Progenitor cell of endocrine pancreas (in vitro differentiated cells): ENCODE results near the gene NME7. TPM values are rescaled to one million over a fixed set of nuclear protein-coding genes. Genes with fewer than 3 reads are reported as not detected.

ENCODE experiments used
- DNase-seq: peaks from one replicate; pipeline ENCODE4 v3.0.0; 2021; ENCODE audit warnings: low spot score; ENCODE audit not compliant: unreplicated experiment
- H3K27ac Mint-ChIP-seq: 2 replicates; pipeline ENCODE4 v1.8.0; 2021; ENCODE audit warnings: mild to moderate bottlenecking, moderate library complexity, mixed read lengths
- H3K27me3 Mint-ChIP-seq: 2 replicates; pipeline ENCODE4 v1.8.0; 2021; ENCODE audit warnings: mixed read lengths
- H3K36me3 Mint-ChIP-seq: 2 replicates; pipeline ENCODE4 v1.8.0; 2022; ENCODE audit warnings: mixed read lengths; ENCODE audit not compliant: insufficient read depth
- H3K4me1 Mint-ChIP-seq: 2 replicates; pipeline ENCODE4 v1.8.0; 2021; ENCODE audit warnings: low read depth, mixed read lengths
- H3K4me3 Mint-ChIP-seq: 2 replicates; pipeline ENCODE4 v1.8.0; 2021; ENCODE audit warnings: low read depth, mild to moderate bottlenecking, moderate library complexity, mixed read lengths
- H3K9me3 Mint-ChIP-seq: 2 replicates; pipeline ENCODE4 v1.8.0; 2021; ENCODE audit warnings: low read depth, mixed read lengths
- total RNA-seq: library from RNA; stranded (reverse); gene quantifications from 2 replicates; pipeline ENCODE4 v1.2.1, GENCODE V29; 2021
- TF ChIP-seq, protein P1 (sequence below): fragments of 200-600 bp; sonication (generic); IDR thresholded peaks from one replicate; pipeline ENCODE4 v1.5.0; 2021; ENCODE audit warnings: antibody characterized with exemption, mild to moderate bottlenecking; ENCODE audit not compliant: unreplicated experiment

Gene NME7
- total RNA-seq, 1 donor from 2014 or later, result 32.7 TPM

DNA sequence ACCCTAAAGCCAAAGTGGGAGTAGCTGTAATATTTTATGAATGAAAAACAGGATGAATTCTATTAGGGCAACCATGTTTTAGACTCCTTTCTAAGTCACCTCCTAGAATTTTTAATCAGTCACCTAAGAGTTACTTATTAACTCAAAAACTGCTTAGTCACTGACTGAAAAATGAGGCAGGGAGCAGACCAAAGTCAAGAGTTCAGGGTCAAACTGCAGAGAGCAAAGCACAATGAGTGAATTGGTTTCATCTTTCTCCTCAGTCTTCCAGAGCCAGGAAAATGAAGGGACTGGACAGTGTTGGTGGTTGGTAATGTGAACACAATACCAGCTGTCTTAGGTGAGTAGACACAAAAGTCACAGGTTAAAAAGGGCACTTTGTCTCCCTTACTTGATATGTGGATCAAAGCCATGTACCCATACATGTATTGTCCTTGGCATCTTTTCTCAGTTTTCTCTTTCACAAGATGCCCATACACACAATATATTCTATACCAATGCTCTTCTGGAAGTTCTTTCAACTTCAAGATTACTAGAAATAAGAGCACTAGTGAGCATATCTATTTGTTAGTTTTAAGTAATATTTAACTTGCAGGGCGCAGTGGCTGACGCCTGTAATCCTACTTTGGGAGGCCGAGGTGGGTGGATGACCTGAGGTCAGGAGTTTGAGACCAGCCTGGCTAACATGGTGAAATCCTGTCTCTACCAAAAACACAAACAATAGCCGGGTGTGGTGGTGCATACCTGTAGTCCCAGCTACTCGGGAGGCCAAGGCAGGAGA lies 218.9 kb downstream of the NME7 start:
- no peaks in the 10 kb centered on the region for H3K27me3 Mint-ChIP-seq
- no peak overlapping the region for H3K4me3 Mint-ChIP-seq
- peaks cover 17% of the 10 kb centered on the region for H3K36me3 Mint-ChIP-seq
- DNase-seq, result no peak
- peaks cover 17% of the 10 kb centered on the region for H3K9me3 Mint-ChIP-seq
- peaks cover 36% of the 10 kb centered on the region for H3K4me1 Mint-ChIP-seq
- TF ChIP-seq, protein P1, sequence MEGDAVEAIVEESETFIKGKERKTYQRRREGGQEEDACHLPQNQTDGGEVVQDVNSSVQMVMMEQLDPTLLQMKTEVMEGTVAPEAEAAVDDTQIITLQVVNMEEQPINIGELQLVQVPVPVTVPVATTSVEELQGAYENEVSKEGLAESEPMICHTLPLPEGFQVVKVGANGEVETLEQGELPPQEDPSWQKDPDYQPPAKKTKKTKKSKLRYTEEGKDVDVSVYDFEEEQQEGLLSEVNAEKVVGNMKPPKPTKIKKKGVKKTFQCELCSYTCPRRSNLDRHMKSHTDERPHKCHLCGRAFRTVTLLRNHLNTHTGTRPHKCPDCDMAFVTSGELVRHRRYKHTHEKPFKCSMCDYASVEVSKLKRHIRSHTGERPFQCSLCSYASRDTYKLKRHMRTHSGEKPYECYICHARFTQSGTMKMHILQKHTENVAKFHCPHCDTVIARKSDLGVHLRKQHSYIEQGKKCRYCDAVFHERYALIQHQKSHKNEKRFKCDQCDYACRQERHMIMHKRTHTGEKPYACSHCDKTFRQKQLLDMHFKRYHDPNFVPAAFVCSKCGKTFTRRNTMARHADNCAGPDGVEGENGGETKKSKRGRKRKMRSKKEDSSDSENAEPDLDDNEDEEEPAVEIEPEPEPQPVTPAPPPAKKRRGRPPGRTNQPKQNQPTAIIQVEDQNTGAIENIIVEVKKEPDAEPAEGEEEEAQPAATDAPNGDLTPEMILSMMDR, result no peak
- H3K27ac Mint-ChIP-seq, result peak overlapping the region; percentile 90

DNA sequence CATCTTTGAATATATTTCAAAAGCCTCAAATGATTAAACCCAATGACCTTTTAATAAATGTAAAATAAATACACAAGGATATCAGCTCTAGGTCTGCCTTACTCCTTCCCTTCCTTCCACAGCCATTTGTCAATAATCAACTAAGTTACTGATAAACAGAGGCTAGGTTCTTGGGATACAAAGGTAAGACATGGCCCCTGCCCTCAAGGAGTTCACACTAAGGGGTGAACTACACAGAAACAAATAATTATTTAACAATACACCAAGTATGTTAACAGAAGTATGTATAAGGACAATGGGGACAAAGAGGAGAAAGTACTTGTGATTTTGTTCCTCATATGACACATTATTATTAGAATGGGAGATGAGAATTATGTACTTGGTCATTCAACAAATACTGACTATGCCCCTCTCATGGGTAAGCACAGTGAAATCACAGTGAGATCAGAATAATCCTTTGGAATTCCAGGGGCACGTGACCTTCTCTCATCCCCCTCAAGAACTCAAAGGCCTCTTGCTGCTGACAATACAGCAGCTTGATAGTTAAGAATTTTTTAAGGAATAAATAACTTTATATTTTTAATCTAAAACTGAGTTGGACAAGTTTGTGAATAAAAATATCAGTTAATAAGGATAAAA lies 220.9 kb downstream of the NME7 start:
- Mint-ChIP-seq H3K9me3 (peaks cover 17% of the 10 kb centered on the region), H3K4me3 (no peak overlapping the region), H3K27ac (no peak overlapping the region), H3K36me3 (peaks cover 17% of the 10 kb centered on the region), H3K4me1 (peaks cover 41% of the 10 kb centered on the region), H3K27me3 (no peaks in the 10 kb centered on the region)
- no peak for DNase-seq
- TF ChIP-seq, protein P1, result no peak

DNA sequence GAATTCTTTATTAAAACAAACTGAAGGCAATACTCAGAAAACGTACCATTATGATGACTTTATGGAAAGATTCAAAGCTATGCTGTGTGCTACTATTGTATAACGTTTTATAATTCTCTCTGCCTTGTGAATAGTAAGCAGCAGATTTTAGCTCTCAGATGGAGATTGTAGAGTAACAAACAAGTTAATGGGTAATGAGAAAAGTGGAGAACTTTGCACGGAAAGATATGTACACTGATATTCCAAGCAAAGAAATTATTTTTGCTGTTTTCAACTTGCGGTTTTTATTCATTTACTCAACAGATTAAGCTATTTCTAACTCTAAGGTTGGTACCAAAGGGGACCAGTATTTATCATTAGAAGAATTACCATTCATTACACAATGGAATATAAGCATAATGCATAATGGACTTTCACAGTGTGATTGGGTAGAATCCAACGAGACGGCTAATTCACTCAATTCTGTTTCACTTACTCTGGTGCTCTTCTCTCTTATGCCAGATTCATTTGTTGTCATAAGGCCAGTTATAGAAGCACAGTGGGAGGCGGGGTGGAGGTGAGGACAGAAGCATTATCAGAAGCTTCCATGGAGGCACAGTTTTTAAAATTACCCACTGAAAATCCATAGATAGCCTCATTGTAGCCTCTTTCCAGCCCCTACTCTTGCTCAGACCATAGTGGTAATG lies 222.5 kb downstream of the NME7 start:
- Mint-ChIP-seq H3K4me3 (no peak overlapping the region), H3K27me3 (no peaks in the 10 kb centered on the region), H3K4me1 (peaks cover 41% of the 10 kb centered on the region), H3K27ac (no peak overlapping the region), H3K36me3 (peaks cover 17% of the 10 kb centered on the region), H3K9me3 (peaks cover 17% of the 10 kb centered on the region)
- TF ChIP-seq, protein P1, result no peak
- DNase-seq, result no peak

DNA sequence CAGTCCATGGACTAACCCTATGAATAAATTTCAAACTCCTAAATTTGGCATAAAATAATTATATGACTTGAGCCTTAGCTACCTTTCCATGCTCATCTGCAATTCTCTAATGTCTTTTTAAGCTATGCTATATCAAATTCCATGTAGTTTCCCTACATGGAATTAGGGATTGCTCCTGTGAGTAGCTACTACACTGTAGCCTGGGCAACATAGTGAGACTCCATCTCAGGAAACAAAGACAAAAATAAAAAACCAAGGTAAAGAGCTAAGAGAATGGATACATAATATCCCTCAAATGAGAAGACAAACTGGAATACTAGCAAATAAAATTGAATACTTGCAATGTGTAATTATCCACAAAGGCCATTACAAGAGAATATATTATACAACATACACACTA lies 223.6 kb downstream of the NME7 start:
- TF ChIP-seq, protein P1, result no peak
- H3K36me3 Mint-ChIP-seq, result peaks cover 17% of the 10 kb centered on the region
- peaks cover 41% of the 10 kb centered on the region for H3K4me1 Mint-ChIP-seq
- no peak for DNase-seq
- no peaks in the 10 kb centered on the region for H3K27me3 Mint-ChIP-seq
- no peak overlapping the region for H3K4me3 Mint-ChIP-seq
- no peak overlapping the region for H3K27ac Mint-ChIP-seq
- peaks cover 17% of the 10 kb centered on the region for H3K9me3 Mint-ChIP-seq

DNA sequence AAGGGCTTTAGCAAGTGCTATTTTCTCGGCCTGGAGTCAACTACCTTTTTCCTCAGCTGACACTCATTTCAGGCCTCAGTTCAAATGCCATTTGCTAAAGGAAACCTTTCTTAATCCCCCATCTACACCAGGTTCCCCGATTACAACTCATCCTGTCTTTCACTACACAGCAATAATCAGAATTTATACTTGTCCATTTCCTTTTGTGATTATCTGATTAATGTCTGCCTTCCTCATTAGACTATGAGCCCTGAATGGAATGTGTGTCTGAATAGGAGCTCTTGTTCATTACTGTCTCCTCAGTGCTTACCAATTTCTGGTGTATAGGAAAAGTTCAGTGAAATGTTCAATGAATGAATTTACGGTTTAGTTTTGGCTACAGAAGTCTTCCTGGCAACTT lies 224.3 kb downstream of the NME7 start:
- Mint-ChIP-seq H3K4me3 (no peak overlapping the region), H3K9me3 (peaks cover 14% of the 10 kb centered on the region), H3K4me1 (peaks cover 35% of the 10 kb centered on the region), H3K36me3 (peaks cover 14% of the 10 kb centered on the region), H3K27me3 (no peaks in the 10 kb centered on the region), H3K27ac (no peak overlapping the region)
- DNase-seq, result no peak
- TF ChIP-seq, protein P1, result no peak
